HG03039 (cell line): ENCODE data around the gene CFAP61.
"Not testable (repeated sequence)": the region's sequence is repeated elsewhere in the genome, so short reads cannot be mapped to it uniquely, and the experiment has no call there.

Experiments
- ATAC-seq: cut with Tn5 transposase; IDR thresholded peaks from one replicate; pipeline ENCODE4 v1.9.1; 2021; ENCODE audit warnings: mild to moderate bottlenecking, moderate library complexity; ENCODE audit not compliant: unreplicated experiment

Gene CFAP61

GRCh38 chr20:20206788-20207187 lies 154.5 kb downstream of the CFAP61 start:
- ATAC-seq, result no peak

DNA sequence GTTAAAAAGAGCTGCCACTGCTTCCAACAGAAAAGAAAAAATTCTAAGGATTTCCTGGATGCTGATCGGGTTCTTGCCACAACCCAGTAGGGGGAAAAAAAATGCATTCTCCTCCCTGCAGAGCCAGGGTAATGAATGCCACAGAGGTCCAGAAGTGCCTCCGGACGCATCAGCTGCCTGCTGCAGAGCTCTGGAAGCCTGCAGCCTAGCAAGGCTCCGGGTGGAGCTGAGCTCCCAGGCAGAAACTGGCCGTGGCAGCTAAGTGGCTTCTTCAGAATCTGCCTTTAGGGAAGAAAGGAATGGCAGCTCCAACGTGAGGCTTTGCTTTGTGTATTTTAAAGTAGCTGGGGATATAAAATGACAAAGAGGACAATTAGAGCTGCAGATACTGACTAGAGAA lies 155.0 kb downstream of the CFAP61 start:
- ATAC-seq, result no peak

DNA sequence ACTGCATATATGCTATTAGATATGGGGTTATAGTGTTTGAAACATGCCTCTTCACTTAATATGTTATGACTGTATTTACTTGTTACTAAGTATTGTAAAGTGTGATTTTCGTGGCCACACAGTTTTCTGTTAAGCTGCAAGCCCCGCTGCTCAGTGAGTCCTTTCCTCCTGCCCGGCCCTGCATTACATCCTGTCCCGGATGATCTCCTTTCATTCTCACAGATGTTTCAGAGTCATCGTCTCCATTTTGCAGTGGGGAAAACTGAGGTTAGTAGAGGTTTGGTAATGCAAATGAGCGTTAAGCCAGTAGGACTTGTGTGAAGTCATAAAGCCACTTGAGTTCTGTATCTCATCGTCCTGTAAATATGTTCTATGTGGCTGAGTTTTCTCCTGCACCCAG lies 155.5 kb downstream of the CFAP61 start:
- no peak for ATAC-seq

- ATAC-seq, result no peak
Measured at GRCh38 chr20:20209684-20210083, 157.4 kb downstream of the CFAP61 start.

- no peak for ATAC-seq
Measured at GRCh38 chr20:20210327-20210726, 158.0 kb downstream of the CFAP61 start.

- ATAC-seq, result no peak
Measured at GRCh38 chr20:20210943-20211273, 158.6 kb downstream of the CFAP61 start.

- ATAC-seq, result no peak
Measured at GRCh38 chr20:20211274-20211987, 159.1 kb downstream of the CFAP61 start.

- no peak for ATAC-seq
Measured at GRCh38 chr20:20211988-20212518, 159.7 kb downstream of the CFAP61 start.

DNA sequence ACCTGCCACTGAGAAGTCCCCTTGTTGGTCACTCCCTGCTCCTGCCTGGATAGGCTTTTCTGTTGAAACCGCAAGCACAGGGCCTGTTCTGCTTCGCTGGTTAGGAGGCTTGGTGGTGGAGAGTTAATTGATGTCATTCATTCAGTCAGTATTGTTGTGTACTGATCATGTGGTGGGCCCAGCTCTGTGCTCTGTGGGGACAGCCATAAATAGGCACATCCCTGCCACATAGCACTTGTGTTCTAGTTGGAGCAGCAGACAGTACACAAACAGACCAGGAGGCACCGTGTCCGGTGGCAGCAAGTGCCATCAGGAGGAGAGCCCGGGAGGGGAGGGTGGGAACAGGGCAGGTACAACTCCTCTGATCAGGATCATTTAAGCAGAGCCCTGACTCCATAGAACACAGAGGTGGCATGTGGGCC lies 160.4 kb downstream of the CFAP61 start:
- ATAC-seq, result no peak

DNA sequence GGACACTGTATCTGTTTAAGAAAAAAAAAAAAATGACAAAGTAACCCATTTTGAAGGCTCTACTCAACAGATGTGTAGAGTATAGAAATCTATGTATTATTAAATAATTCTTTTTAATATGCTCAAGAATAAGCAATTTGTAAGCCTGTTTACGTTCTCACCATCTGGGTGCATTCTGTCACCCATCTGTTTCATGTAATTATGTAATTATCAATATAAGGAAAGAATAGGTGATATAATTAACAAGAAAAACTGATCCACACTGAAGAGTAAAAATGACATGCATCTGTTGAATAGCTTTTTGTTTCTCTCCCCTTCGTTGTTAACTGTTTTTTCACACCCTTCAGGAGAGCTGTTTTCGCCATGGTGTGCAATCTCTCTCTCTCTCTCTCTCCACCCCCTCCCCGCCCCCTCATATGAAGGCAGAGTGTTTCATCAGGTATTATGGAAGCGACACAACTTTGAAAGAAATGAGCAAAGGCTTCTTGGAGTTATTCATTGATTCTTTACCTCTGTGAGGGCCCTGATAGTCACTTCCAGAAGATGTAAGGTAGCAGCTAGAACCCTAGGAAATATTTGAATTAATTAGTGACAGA lies 161.3 kb downstream of the CFAP61 start:
- no peak for ATAC-seq

- ATAC-seq, result no peak
Measured at GRCh38 chr20:20214757-20215275, 162.5 kb downstream of the CFAP61 start.

DNA sequence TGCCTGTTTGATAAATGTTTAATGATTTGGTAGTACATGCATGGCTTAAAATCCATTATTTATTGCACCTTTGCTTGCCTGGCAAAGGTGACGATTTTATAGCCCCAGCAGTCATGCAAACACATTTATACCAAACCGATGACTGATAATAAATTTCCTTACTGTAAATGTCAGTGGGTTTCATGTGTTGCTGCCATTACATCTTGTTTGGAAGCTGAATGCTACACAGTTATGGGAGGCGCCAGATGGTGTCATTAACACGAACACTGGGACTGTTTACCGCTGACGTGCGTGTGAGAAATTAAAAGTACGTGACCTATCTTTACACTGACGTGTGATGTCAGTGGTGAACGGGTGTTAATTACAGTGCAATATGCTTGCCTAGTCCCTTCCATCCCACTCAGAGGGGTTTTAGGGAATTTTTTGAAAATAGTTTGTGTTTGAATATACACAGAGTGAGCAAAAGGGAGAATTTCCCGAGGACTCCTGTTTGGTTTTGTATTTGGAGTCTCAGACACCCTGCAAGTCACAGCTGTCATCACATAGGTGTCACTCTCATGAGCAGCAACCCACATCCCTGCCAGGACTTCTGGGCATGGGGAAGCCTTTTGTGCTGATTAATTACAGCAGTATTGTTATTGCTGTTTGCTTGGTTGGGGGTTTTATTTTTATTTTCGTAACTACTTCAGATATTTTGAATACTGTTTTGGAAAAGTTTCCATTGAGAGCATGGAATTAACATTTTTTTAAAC lies 163.8 kb downstream of the CFAP61 start:
- no peak for ATAC-seq

DNA sequence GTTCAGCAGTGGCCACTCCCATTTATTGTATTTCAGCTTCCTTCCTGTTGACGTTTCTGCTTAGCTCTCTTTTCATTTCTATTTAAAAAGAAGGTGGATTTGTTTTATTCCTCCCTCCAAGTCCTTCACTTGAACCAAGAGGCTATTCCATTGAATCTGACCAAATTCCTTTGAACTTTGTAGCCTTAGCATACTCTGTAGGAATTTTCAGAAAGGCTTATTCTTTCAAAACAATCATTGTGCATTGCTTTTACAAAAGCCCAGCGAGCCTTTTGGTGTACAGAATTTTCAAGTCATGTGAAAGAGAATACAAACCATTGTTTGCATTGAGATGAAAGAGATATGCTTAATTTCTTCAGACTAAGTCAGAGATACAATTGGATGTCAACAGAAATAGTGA lies 164.6 kb downstream of the CFAP61 start:
- no peak for ATAC-seq

GRCh38 chr20:20217621-20218020 lies 165.3 kb downstream of the CFAP61 start:
- no peak for ATAC-seq

DNA sequence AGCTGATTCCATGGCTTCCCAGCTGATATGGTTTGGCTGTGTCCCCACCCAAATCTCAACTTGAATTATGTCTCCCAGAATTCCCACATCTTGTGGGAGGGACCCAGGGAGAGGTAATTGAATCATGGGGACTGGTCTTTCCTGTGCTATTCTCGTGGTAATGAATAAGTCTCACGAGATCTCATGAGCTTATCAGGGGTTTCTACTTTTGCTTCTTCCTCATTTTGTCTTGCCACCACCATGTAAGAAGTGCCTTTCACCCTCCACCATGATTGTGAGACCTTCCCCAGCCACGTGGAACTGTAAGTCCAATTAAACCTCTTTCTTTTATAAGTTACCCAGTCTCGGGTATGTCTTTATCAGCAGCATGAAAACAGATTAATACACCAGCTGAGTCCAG lies 165.8 kb downstream of the CFAP61 start:
- not testable (repeated sequence) for ATAC-seq

- ATAC-seq, result no peak
Measured at GRCh38 chr20:20219016-20219415, 166.7 kb downstream of the CFAP61 start.

GRCh38 chr20:20220134-20220533 lies 167.8 kb downstream of the CFAP61 start:
- no peak for ATAC-seq

- ATAC-seq, result no peak
Measured at GRCh38 chr20:20223981-20224380, 171.6 kb downstream of the CFAP61 start.

GRCh38 chr20:20224806-20225205 lies 172.5 kb downstream of the CFAP61 start:
- ATAC-seq, result no peak

GRCh38 chr20:20225325-20226043 lies 173.2 kb downstream of the CFAP61 start:
- no peak for ATAC-seq

DNA sequence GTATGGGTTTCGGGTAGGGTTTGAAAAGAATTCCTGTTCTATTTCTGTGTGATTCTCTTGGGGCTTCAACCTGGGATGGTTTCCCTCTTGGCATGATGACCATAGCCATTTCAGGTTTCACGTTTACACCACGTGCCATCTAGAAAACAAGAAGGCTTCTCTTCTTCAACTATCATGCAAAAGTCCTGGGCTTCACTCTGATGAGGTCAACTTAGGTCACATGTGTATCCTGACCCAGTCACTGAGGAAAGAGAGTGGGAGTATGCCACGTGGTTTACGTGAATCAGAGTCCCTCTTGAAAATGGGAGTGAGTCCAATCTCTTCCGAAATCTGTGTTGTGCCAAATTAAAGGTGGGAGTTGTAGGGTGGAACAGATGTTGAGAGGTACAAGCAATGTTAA lies 174.2 kb downstream of the CFAP61 start:
- ATAC-seq, result no peak
